ENCODE results near the gene UBL3. TPM values are rescaled to one million over a fixed set of nuclear protein-coding genes. Genes with fewer than 3 reads are reported as not detected.

UBL3 gene, protein sequence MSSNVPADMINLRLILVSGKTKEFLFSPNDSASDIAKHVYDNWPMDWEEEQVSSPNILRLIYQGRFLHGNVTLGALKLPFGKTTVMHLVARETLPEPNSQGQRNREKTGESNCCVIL
- 184 and 196 TPM in 2 replicates for polyA plus RNA-seq

DNA sequence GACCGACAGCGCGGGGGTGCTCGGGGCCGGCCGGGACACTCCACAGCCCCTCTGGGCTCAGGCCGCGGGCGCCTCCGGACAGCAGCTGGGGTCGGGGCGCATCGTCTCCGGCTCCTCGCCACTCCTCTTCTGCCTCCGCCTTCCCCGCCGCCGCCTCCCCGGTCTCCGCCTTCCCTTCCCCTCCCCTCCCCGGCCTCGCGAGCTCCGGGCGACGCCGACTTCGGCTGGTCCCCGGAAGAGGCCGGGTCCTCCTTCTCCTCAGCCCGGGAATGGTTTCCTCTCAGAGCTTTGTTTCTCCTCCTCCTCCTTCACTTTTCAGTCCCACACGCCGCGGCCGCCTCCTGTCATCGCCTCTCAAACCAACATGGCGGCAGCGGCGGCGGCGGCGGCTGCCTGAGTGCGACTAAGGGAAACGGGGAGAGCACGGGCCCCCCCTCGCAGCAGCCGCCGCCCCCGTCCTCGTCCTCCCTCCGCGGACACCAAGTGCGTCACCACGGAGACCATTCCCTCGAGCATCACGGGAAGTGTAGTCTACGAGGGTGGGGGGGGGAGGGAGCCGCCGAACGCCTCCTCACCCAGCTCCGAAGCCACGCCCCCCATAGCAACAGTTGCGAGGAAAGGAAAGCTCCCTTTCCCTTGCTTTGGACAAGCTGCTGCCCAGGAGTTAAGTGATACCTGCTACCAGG lies at the start of gene UBL3:
TSS of gene UBL3 (minus strand) at position 405 of the 686 bp plus-strand sequence. CDS start 1,079 bp downstream, outside the sequence.

